Measurements from ENCODE around the gene MED13L.

DNA sequence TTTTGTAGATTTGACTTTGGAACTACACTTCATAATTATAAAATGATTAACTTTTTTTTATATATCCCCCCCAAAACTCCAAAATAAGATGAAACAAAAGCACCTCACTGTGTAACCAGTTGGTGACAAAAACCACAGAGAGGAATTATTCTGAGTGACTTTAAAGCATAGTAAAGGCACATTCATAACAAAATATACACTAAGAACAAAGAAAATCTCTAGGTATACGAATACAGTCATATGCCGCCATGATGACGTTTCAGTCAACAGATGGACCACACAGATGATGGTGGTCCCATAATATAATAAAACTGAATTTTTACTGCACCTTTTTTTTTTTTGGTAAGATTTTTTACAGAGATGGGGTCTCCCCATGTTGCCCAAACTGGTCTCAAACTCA lies 70.7 kb downstream of the MED13L start:
- TF ChIP-seq, protein P1, sequence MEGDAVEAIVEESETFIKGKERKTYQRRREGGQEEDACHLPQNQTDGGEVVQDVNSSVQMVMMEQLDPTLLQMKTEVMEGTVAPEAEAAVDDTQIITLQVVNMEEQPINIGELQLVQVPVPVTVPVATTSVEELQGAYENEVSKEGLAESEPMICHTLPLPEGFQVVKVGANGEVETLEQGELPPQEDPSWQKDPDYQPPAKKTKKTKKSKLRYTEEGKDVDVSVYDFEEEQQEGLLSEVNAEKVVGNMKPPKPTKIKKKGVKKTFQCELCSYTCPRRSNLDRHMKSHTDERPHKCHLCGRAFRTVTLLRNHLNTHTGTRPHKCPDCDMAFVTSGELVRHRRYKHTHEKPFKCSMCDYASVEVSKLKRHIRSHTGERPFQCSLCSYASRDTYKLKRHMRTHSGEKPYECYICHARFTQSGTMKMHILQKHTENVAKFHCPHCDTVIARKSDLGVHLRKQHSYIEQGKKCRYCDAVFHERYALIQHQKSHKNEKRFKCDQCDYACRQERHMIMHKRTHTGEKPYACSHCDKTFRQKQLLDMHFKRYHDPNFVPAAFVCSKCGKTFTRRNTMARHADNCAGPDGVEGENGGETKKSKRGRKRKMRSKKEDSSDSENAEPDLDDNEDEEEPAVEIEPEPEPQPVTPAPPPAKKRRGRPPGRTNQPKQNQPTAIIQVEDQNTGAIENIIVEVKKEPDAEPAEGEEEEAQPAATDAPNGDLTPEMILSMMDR (IDR thresholded peaks at IDR 0.05): no peak
- TF ChIP-seq POLR2AphosphoS5 (IDR thresholded peaks at IDR 0.05): no peak
- TF ChIP-seq POLR2A (IDR thresholded peaks at IDR 0.05): no peak

All from breast epithelium (tissue), 3 donors.